HEK293 (cell line): ENCODE results near the gene RNF7.

Experiments
- CTCF ChIA-PET: fragments of 350-600 bp; formaldehyde crosslinking; extraction: SDS; loops from one replicate; lab custom pipeline; 2021; ENCODE audit warnings: antibody characterized with exemption; lab: Yijun Ruan, JAX
- POLR2A ChIA-PET: fragments of 300-600 bp; formaldehyde crosslinking; extraction: SDS; loops from one replicate; lab custom pipeline; 2020; ENCODE audit warnings: antibody characterized with exemption, inconsistent platforms; lab: Yijun Ruan, JAX
- H3K27ac ChIP-seq: fragments of 200-500 bp; sonication (Bioruptor generic); 2 replicates; pipeline ENCODE4 v1.5.1; 2014; ENCODE audit warnings: low read depth, low read length, control low read depth, inconsistent platforms; ENCODE audit errors: extremely low read depth
- H3K36me3 ChIP-seq, 2 experiments: fragments of 200-500 bp in 1 of 2; sonication (Bioruptor generic) in 1 of 2; 1 replicate in 1 of 2; 2 replicates in 1 of 2; pipeline ENCODE4 v1.5.1; 2014 to 2017; ENCODE audit warnings: inconsistent platforms in 2 of 2, low read length in 2 of 2; ENCODE audit not compliant: control insufficient read depth in 2 of 2, insufficient read depth in 1 of 2
- H3K4me1 ChIP-seq: fragments of 200-500 bp; sonication (Bioruptor generic); 2 replicates; pipeline ENCODE4 v1.5.1; 2014; ENCODE audit warnings: mild to moderate bottlenecking, low read length, inconsistent platforms; ENCODE audit not compliant: control insufficient read depth, insufficient read depth
- H3K4me3 ChIP-seq: 2 replicates; pipeline ENCODE4 v1.5.1; 2011; ENCODE audit warnings: low read depth, mild to moderate bottlenecking, control low read depth, low read length, moderate library complexity
- H3K9me3 ChIP-seq: fragments of 200-500 bp; sonication (Bioruptor generic); 2 replicates; pipeline ENCODE4 v1.5.1; 2014; ENCODE audit warnings: low read depth, low read length, inconsistent platforms; ENCODE audit not compliant: control insufficient read depth, insufficient read depth
- GFI1B ChIP-seq: fragments of 450-650 bp; formaldehyde crosslinking; IDR thresholded peaks from 2 replicates; pipeline ENCODE4 v1.5.1; 2016; ENCODE audit warnings: missing biosample characterization, missing genetic modification characterization
- GLI2 ChIP-seq: fragments of 450-650 bp; formaldehyde crosslinking; IDR thresholded peaks from 2 replicates; pipeline ENCODE4; 2017; ENCODE audit warnings: missing biosample characterization, missing genetic modification characterization, low read depth, borderline replicate concordance
- KLF10 ChIP-seq: fragments of 450-650 bp; IDR thresholded peaks from 2 replicates; pipeline ENCODE4 v1.5.1; 2018; ENCODE audit warnings: missing biosample characterization, mild to moderate bottlenecking, missing genetic modification characterization
- REST ChIP-seq: fragments of 450-650 bp; formaldehyde crosslinking; IDR thresholded peaks from 2 replicates; pipeline ENCODE4 v1.5.1; 2016; ENCODE audit warnings: missing biosample characterization, missing genetic modification characterization
- ZBTB7A ChIP-seq: fragments of 450-650 bp; formaldehyde crosslinking; IDR thresholded peaks from 2 replicates; pipeline ENCODE4 v1.5.1; 2016; ENCODE audit warnings: low read depth, missing biosample characterization, missing genetic modification characterization
- ZFP69B ChIP-seq: fragments of 450-650 bp; formaldehyde crosslinking; IDR thresholded peaks from 2 replicates; pipeline ENCODE4 v1.5.1; 2016; ENCODE audit warnings: missing biosample characterization, missing genetic modification characterization
- ZNF114 ChIP-seq: fragments of 450-650 bp; formaldehyde crosslinking; IDR thresholded peaks from 2 replicates; pipeline ENCODE4 v1.5.0; 2017; ENCODE audit warnings: missing biosample characterization, missing genetic modification characterization
- ZNF184 ChIP-seq: fragments of 450-650 bp; IDR thresholded peaks from 2 replicates; pipeline ENCODE4 v1.5.1; 2018; ENCODE audit warnings: missing biosample characterization, mild to moderate bottlenecking, missing genetic modification characterization
- ZNF211 ChIP-seq: fragments of 450-650 bp; formaldehyde crosslinking; IDR thresholded peaks from 2 replicates; pipeline ENCODE4 v1.5.1; 2016; ENCODE audit warnings: low read depth, missing biosample characterization, missing genetic modification characterization
- ZNF223 ChIP-seq: fragments of 450-650 bp; formaldehyde crosslinking; IDR thresholded peaks from 2 replicates; pipeline ENCODE4 v1.5.1; 2016; ENCODE audit warnings: missing biosample characterization, missing genetic modification characterization
- ZNF266 ChIP-seq: fragments of 450-650 bp; formaldehyde crosslinking; IDR thresholded peaks from 2 replicates; pipeline ENCODE4 v1.5.1; 2016; ENCODE audit warnings: missing biosample characterization, missing genetic modification characterization, low read depth
- ZNF324 ChIP-seq: fragments of 450-650 bp; formaldehyde crosslinking; IDR thresholded peaks from 2 replicates; pipeline ENCODE4 v1.5.1; 2016; ENCODE audit warnings: missing biosample characterization, missing genetic modification characterization
- ZNF426 ChIP-seq: fragments of 450-650 bp; formaldehyde crosslinking; IDR thresholded peaks from 2 replicates; pipeline ENCODE4 v1.5.1; 2017; ENCODE audit warnings: missing biosample characterization, missing genetic modification characterization, mild to moderate bottlenecking, inconsistent platforms, moderate library complexity
- ZNF518A ChIP-seq: fragments of 450-650 bp; formaldehyde crosslinking; conservative IDR thresholded peaks from 2 replicates; pipeline ENCODE4 v1.5.1; 2016; ENCODE audit warnings: low read depth, missing biosample characterization, missing genetic modification characterization
- ZNF530 ChIP-seq: fragments of 450-650 bp; formaldehyde crosslinking; IDR thresholded peaks from 2 replicates; pipeline ENCODE4 v1.5.1; 2016; ENCODE audit warnings: low read depth, missing biosample characterization, missing genetic modification characterization
- ZNF548 ChIP-seq: fragments of 450-650 bp; formaldehyde crosslinking; IDR thresholded peaks from 2 replicates; pipeline ENCODE4 v1.5.1; 2016; ENCODE audit warnings: missing biosample characterization, missing genetic modification characterization
- ZNF558 ChIP-seq: fragments of 450-650 bp; formaldehyde crosslinking; IDR thresholded peaks from 2 replicates; pipeline ENCODE4 v1.5.1; 2016; ENCODE audit warnings: missing biosample characterization, missing genetic modification characterization
- ZNF624 ChIP-seq: fragments of 450-650 bp; formaldehyde crosslinking; IDR thresholded peaks from 2 replicates; pipeline ENCODE4 v1.5.1; 2017; ENCODE audit warnings: missing biosample characterization, missing genetic modification characterization
- ZNF707 ChIP-seq: fragments of 450-650 bp; formaldehyde crosslinking; IDR thresholded peaks from 2 replicates; pipeline ENCODE4 v1.5.1; 2016; ENCODE audit warnings: missing biosample characterization, missing genetic modification characterization
- TF ChIP-seq, protein P1 (sequence below): fragments of 450-650 bp; formaldehyde crosslinking; IDR thresholded peaks from 2 replicates; pipeline ENCODE4 v1.5.1; 2016; ENCODE audit warnings: missing biosample characterization, missing genetic modification characterization
- TF ChIP-seq, protein P2 (sequence below): fragments of 450-650 bp; formaldehyde crosslinking; IDR thresholded peaks from 2 replicates; pipeline ENCODE4 v1.5.1; 2016; ENCODE audit warnings: missing biosample characterization, missing genetic modification characterization, low read depth

Gene RNF7

DNA sequence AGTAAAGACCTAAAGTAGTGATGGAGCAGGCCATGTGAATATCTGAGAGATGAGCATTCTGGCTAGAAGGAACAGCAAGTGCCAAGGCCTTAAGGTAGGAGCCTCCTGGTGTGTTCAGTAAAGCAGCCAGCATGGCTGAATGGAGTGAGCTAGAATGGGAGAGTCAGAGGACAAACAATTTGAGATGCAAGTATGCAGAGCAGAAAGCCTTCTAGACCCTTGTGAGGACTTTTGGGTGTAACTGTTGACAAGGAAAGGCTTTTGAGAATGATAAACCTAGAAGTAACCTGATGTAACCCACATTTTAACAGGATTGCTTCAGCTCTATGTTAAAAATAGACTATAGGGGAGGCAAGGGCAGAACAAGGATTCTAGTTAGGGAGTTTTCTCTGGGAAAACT lies 14.8 kb upstream of the RNF7 start:
- no peaks in the 10 kb centered on the region for H3K4me1 ChIP-seq
- ChIA-PET POLR2A (no interaction called here), CTCF (interaction anchor here (0.6 kb wide), 1 partner anchor 9 kb away, joined by 3 read pairs; no protein-coding TSS in a partner anchor)

DNA sequence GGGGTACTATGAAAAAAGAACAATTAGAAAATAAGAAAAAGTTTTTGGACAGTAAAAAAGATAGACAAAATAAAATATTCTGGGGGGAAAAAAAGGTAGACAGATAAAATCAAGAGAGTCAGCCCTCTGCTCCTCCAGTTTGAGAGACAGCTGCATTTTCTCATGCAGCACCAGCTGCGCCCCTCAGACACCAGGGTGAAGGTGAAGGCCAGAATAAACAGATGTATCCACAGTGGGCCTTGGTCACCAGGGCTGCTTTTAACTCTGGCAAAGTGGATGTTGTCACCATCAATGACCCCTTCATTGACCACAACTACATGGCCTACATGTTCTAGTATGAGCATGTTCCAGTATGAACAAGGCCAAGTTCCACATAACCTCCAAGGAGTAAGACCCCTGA lies 13.9 kb upstream of the RNF7 start:
- POLR2A ChIA-PET = no interaction called here
- TF ChIP-seq, protein P1, sequence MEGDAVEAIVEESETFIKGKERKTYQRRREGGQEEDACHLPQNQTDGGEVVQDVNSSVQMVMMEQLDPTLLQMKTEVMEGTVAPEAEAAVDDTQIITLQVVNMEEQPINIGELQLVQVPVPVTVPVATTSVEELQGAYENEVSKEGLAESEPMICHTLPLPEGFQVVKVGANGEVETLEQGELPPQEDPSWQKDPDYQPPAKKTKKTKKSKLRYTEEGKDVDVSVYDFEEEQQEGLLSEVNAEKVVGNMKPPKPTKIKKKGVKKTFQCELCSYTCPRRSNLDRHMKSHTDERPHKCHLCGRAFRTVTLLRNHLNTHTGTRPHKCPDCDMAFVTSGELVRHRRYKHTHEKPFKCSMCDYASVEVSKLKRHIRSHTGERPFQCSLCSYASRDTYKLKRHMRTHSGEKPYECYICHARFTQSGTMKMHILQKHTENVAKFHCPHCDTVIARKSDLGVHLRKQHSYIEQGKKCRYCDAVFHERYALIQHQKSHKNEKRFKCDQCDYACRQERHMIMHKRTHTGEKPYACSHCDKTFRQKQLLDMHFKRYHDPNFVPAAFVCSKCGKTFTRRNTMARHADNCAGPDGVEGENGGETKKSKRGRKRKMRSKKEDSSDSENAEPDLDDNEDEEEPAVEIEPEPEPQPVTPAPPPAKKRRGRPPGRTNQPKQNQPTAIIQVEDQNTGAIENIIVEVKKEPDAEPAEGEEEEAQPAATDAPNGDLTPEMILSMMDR (tag by site-specific recombination) = no peak
- TF ChIP-seq ZNF223 (tag by site-specific recombination) = no peak
- TF ChIP-seq ZNF548 (tag by site-specific recombination) = no peak
- no peak for TF ChIP-seq ZNF184 (tag by site-specific recombination)
- no peak for TF ChIP-seq ZNF324 (tag by site-specific recombination)
- no peak for TF ChIP-seq ZFP69B (tag by site-specific recombination)
- TF ChIP-seq ZNF518A (tag by site-specific recombination) = no peak
- TF ChIP-seq KLF10 (tag by site-specific recombination) = no peak
- TF ChIP-seq ZNF211 (tag by site-specific recombination) = no peak
- TF ChIP-seq ZNF530 (tag by site-specific recombination) = no peak
- TF ChIP-seq ZNF624 = no peak
- no peak for TF ChIP-seq GLI2 (tag by site-specific recombination)
- no peak for TF ChIP-seq ZNF426 (tag by site-specific recombination)
- no peak for TF ChIP-seq ZNF558
- no peak for TF ChIP-seq ZNF266 (tag by site-specific recombination)
- no peak for TF ChIP-seq ZNF707 (tag by site-specific recombination)
- TF ChIP-seq, protein P2, sequence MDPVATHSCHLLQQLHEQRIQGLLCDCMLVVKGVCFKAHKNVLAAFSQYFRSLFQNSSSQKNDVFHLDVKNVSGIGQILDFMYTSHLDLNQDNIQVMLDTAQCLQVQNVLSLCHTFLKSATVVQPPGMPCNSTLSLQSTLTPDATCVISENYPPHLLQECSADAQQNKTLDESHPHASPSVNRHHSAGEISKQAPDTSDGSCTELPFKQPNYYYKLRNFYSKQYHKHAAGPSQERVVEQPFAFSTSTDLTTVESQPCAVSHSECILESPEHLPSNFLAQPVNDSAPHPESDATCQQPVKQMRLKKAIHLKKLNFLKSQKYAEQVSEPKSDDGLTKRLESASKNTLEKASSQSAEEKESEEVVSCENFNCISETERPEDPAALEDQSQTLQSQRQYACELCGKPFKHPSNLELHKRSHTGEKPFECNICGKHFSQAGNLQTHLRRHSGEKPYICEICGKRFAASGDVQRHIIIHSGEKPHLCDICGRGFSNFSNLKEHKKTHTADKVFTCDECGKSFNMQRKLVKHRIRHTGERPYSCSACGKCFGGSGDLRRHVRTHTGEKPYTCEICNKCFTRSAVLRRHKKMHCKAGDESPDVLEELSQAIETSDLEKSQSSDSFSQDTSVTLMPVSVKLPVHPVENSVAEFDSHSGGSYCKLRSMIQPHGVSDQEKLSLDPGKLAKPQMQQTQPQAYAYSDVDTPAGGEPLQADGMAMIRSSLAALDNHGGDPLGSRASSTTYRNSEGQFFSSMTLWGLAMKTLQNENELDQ (tag by site-specific recombination) = no peak

More for the DNA sequence above, 14.8 kb upstream of the RNF7 start:
- Histone ChIP-seq H3K9me3 (no peaks in the 10 kb centered on the region), H3K36me3 (no peaks in the 10 kb centered on the region), H3K27ac (no peak overlapping the region), H3K4me3 (no peak overlapping the region)
- TF ChIP-seq ZNF114 (tag by site-specific recombination) = no peak
- TF ChIP-seq ZBTB7A (tag by site-specific recombination) = no peak
- no peak for TF ChIP-seq REST (tag by site-specific recombination)
- no peak for TF ChIP-seq GFI1B (tag by site-specific recombination)
- TF ChIP-seq, all 188 proteins: peak for 0

More for the DNA sequence above, 13.9 kb upstream of the RNF7 start:
- CTCF ChIA-PET = interaction anchor here (0.7 kb wide), 1 partner anchor 233 kb away, joined by 3 read pairs; no protein-coding TSS in a partner anchor
- Histone ChIP-seq H3K9me3 (no peaks in the 10 kb centered on the region), H3K36me3 (no peaks in the 10 kb centered on the region), H3K27ac (no peak overlapping the region), H3K4me1 (no peaks in the 10 kb centered on the region), H3K4me3 (no peak overlapping the region)
